ENCODE data around the gene BICC1. TPM values are rescaled to one million over a fixed set of nuclear protein-coding genes. Genes with fewer than 3 reads are reported as not detected.

The BICC1 gene
- total and polyA plus RNA-seq, 4 donors: 0.82 to 6.1 (median 4.5) TPM

DNA sequence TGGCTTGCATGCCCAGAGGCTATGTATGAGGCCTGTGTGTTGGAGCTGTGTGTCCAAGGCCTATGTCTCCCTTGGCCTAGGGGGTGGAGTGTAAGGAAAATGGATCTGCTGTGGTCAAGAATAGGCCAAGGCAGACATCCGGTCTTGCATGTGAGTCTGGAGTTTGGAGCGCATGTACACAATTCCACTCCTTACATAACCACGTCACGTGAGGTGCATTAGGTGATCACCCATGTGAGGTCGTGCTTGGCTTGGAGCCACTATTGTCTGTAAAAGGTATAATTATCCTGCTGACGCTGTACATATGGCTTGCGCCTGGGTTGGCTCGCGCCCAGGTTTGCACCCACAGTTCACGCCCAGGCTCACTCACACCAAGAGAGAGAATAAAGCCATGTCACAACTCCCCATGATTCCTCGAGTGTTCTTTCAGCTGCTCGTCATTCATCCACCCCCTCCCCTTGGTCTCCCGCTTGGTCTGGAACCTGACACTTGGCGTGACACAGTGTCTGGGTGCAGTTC is 105.5 kb downstream of the BICC1 start:
- H3K9ac ChIP-seq (ENCODE audit: low read depth in 1 of 2, low read length in 2 of 2): no peak overlapping the region
- H3K4me1 ChIP-seq (ENCODE audit: control insufficient read depth in 4 of 4, insufficient read depth in 4 of 4, low read length in 3 of 4): no peaks in the 10 kb centered on the region
- 97% methylated on average over 14 of the region's 14 CpGs for WGBS
- DNase-seq (ENCODE audit: low spot score): no peak
- no peaks in the 10 kb centered on the region for H3K9me3 ChIP-seq (ENCODE audit: control insufficient read depth in 4 of 4, low read length in 3 of 4)
- no peak for TF ChIP-seq EGR1 (IDR thresholded peaks at IDR 0.05; ENCODE audit: low read depth in 2 of 2)
- no peak for TF ChIP-seq JUND (IDR thresholded peaks at IDR 0.05)
- no peak for TF ChIP-seq HNF4A (conservative IDR thresholded peaks at IDR 0.05)
- no peak for TF ChIP-seq GABPA (IDR thresholded peaks at IDR 0.05 in 1 of 2, conservative IDR thresholded peaks at IDR 0.05 in 1 of 2)
- TF ChIP-seq HNF4G (IDR thresholded peaks at IDR 0.05): no peak
- no peak for TF ChIP-seq FOXA1 (IDR thresholded peaks at IDR 0.05)
- TF ChIP-seq YY1 (IDR thresholded peaks at IDR 0.05): no peak
- TF ChIP-seq, protein P1, sequence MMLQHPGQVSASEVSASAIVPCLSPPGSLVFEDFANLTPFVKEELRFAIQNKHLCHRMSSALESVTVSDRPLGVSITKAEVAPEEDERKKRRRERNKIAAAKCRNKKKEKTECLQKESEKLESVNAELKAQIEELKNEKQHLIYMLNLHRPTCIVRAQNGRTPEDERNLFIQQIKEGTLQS (IDR thresholded peaks at IDR 0.05): no peak
- no peak for TF ChIP-seq NR2F2 (IDR thresholded peaks at IDR 0.05)
- no peaks in the 10 kb centered on the region for H3K36me3 ChIP-seq (ENCODE audit: control insufficient read depth in 4 of 4, insufficient read depth in 3 of 4, low read depth in 1 of 4, low read length in 3 of 4)
- no peaks in the 10 kb centered on the region for H3K27me3 ChIP-seq (ENCODE audit: control insufficient read depth in 4 of 4, insufficient read depth in 4 of 4, low read length in 3 of 4)
- no peak overlapping the region for H3K4me3 ChIP-seq (ENCODE audit: low read depth in 1 of 3, low read length in 3 of 3)
- no peak overlapping the region for H3K27ac ChIP-seq (ENCODE audit: low read depth in 1 of 2, low read length in 2 of 2)

DNA sequence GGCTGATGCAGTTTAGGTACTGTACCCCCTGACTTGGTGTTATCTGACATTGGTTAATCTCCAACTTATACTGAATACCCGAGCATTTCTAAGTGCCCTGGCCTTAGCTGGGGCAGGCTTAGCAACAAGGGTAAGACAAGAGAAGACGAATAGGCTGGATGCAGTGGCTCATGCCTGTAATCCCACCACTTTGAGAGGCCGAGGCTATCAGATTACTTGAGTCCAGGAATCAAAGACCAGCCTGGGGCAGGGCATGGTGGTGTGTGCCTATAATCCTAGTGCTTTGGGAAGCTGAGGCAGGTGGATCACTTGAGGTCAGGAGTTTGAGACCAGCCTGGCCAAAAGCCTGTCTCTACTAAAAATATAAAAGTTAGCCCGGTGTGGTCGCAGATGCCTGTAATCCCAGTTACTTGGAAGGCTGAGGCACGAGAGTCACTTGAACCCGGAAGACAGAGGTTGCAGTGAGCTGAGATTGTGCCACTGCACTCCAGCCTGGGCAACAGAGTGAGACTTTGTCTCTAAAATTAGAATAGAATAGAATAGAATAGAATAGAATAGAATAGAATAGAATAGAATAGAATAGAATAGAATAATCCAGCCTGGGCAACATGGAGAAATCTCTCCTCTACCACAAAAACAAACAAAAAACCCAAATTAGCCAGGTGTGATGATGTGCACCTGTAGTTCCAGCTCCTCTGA is 108.9 kb downstream of the BICC1 start:
- Histone ChIP-seq H3K36me3 (ENCODE audit: control insufficient read depth in 4 of 4, insufficient read depth in 3 of 4, low read depth in 1 of 4, low read length in 3 of 4) (no peaks in the 10 kb centered on the region), H3K4me1 (ENCODE audit: control insufficient read depth in 4 of 4, insufficient read depth in 4 of 4, low read length in 3 of 4) (no peaks in the 10 kb centered on the region), H3K27me3 (ENCODE audit: control insufficient read depth in 4 of 4, insufficient read depth in 4 of 4, low read length in 3 of 4) (no peaks in the 10 kb centered on the region), H3K9ac (ENCODE audit: low read depth in 1 of 2, low read length in 2 of 2) (no peak overlapping the region), H3K9me3 (ENCODE audit: control insufficient read depth in 4 of 4, low read length in 3 of 4) (no peaks in the 10 kb centered on the region), H3K4me3 (ENCODE audit: low read depth in 1 of 3, low read length in 3 of 3) (no peak overlapping the region), H3K27ac (ENCODE audit: low read depth in 1 of 2, low read length in 2 of 2) (no peak overlapping the region)
- WGBS: 86% methylated on average over 7 of the region's 7 CpGs
- TF ChIP-seq YY1 (IDR thresholded peaks at IDR 0.05) (no peak), RXRA (IDR thresholded peaks at IDR 0.05) (no peak), EGR1 (IDR thresholded peaks at IDR 0.05; ENCODE audit: low read depth in 2 of 2) (no peak), RAD21 (IDR thresholded peaks at IDR 0.05) (no peak)
- TF ChIP-seq, protein P2, sequence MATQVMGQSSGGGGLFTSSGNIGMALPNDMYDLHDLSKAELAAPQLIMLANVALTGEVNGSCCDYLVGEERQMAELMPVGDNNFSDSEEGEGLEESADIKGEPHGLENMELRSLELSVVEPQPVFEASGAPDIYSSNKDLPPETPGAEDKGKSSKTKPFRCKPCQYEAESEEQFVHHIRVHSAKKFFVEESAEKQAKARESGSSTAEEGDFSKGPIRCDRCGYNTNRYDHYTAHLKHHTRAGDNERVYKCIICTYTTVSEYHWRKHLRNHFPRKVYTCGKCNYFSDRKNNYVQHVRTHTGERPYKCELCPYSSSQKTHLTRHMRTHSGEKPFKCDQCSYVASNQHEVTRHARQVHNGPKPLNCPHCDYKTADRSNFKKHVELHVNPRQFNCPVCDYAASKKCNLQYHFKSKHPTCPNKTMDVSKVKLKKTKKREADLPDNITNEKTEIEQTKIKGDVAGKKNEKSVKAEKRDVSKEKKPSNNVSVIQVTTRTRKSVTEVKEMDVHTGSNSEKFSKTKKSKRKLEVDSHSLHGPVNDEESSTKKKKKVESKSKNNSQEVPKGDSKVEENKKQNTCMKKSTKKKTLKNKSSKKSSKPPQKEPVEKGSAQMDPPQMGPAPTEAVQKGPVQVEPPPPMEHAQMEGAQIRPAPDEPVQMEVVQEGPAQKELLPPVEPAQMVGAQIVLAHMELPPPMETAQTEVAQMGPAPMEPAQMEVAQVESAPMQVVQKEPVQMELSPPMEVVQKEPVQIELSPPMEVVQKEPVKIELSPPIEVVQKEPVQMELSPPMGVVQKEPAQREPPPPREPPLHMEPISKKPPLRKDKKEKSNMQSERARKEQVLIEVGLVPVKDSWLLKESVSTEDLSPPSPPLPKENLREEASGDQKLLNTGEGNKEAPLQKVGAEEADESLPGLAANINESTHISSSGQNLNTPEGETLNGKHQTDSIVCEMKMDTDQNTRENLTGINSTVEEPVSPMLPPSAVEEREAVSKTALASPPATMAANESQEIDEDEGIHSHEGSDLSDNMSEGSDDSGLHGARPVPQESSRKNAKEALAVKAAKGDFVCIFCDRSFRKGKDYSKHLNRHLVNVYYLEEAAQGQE (IDR thresholded peaks at IDR 0.05): no peak
- DNase-seq (ENCODE audit: low spot score): no peak

DNA sequence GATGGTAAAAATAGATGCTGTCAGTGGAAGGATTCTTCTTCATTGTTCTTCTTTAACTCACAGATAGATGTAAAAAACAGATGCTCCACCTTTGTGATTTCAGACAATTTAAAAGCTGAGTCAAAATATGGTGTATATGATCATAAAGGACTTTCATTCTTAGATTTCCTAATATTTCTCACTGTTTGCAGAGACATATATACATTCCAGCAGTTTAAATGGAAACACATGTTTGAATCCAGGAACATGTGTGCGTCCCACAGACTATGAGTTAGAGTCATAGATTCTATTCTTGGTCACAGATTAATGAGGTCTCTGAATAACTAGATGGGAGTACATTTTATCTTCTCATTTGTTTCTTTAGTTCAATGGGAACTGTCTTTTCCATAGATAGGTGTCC is 109.6 kb downstream of the BICC1 start:
- H3K27me3 ChIP-seq (ENCODE audit: control insufficient read depth in 4 of 4, insufficient read depth in 4 of 4, low read length in 3 of 4): no peaks in the 10 kb centered on the region
- H3K9me3 ChIP-seq (ENCODE audit: control insufficient read depth in 4 of 4, low read length in 3 of 4): no peaks in the 10 kb centered on the region
- TF ChIP-seq, protein P1 (IDR thresholded peaks at IDR 0.05): no peak
- no peak for TF ChIP-seq SP1 (IDR thresholded peaks at IDR 0.05)
- TF ChIP-seq, protein P3, sequence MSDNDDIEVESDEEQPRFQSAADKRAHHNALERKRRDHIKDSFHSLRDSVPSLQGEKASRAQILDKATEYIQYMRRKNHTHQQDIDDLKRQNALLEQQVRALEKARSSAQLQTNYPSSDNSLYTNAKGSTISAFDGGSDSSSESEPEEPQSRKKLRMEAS (IDR thresholded peaks at IDR 0.05): no peak
- TF ChIP-seq RXRA (IDR thresholded peaks at IDR 0.05): no peak
- TF ChIP-seq FOXA2 (IDR thresholded peaks at IDR 0.05): no peak
- 92% methylated on average over 1 of the region's 1 CpG for WGBS
- H3K36me3 ChIP-seq (ENCODE audit: control insufficient read depth in 4 of 4, insufficient read depth in 3 of 4, low read depth in 1 of 4, low read length in 3 of 4): no peaks in the 10 kb centered on the region
- H3K9ac ChIP-seq (ENCODE audit: low read depth in 1 of 2, low read length in 2 of 2): no peak overlapping the region
- no peaks in the 10 kb centered on the region for H3K4me1 ChIP-seq (ENCODE audit: control insufficient read depth in 4 of 4, insufficient read depth in 4 of 4, low read length in 3 of 4)
- H3K4me3 ChIP-seq (ENCODE audit: low read depth in 1 of 3, low read length in 3 of 3): no peak overlapping the region
- DNase-seq (ENCODE audit: low spot score): no peak
- no peak overlapping the region for H3K27ac ChIP-seq (ENCODE audit: low read depth in 1 of 2, low read length in 2 of 2)

Measured in liver (tissue), 9 donors.